Measurements from ENCODE around the gene IL32. TPM values are rescaled to one million over a fixed set of nuclear protein-coding genes. Genes with fewer than 3 reads are reported as not detected.
A peak's percentile ranks its signal among the peaks of the same experiment; 100 is the strongest.

Gene IL32
- polyA plus RNA-seq, 1 experiment: 30.3 TPM

GRCh38 chr16:3112058-3112880 lies 46.8 kb downstream of the IL32 start, which contains the start of gene ZNF205:
Gene ZNF205 (plus strand): TSS chr16:3112586. CDS start chr16:3113431, 845 bp downstream.
- H3K27me3 ChIP-seq (ENCODE audit: control insufficient read depth, insufficient read depth, low read length): no peaks in the 10 kb centered on the region
- H3K4me3 ChIP-seq (ENCODE audit: low read depth, low read length): peak within 1 kb of the TSS; percentile 96
- H3K27ac ChIP-seq (ENCODE audit: low read depth, low read length): peak within 1 kb of the TSS; percentile 47
- DNase-seq (ENCODE audit: low read depth, low spot score): no peak
- ChIA-PET CTCF (interaction anchor here (0.7 to 2.0 kb wide), 2 partner anchors 17 to 38 kb away, joined by 3 to 8 read pairs; no protein-coding TSS in a partner anchor), POLR2A (interaction anchor here (1.3 kb wide), 1 partner anchor 10 kb away, joined by 5 read pairs; no protein-coding TSS in a partner anchor)
- TF ChIP-seq CTCF (IDR thresholded peaks at IDR 0.05; ENCODE audit: low read depth, low read length): no peak
- no peaks in the 10 kb centered on the region; the same call in 1 of the 2 replicates for H3K9me3 ChIP-seq (ENCODE audit: control insufficient read depth, insufficient read depth, low read length)

GRCh38 chr16:3112881-3113574 lies 47.6 kb downstream of the IL32 start:
- CTCF ChIA-PET: interaction anchor here (1.1 to 2.0 kb wide), 2 partner anchors 11 to 17 kb away, joined by 4 to 8 read pairs; no protein-coding TSS in a partner anchor
- Histone ChIP-seq H3K4me3 (ENCODE audit: low read depth, low read length) (peak overlapping the region; percentile 96), H3K27ac (ENCODE audit: low read depth, low read length) (peak overlapping the region; percentile 47), H3K9me3 (ENCODE audit: control insufficient read depth, insufficient read depth, low read length) (no peaks in the 10 kb centered on the region; the same call in 1 of the 2 replicates), H3K27me3 (ENCODE audit: control insufficient read depth, insufficient read depth, low read length) (no peaks in the 10 kb centered on the region)
- POLR2A ChIA-PET: interaction anchor here (1.0 to 1.3 kb wide), 3 partner anchors 10 to 22 kb away, joined by 3 to 5 read pairs (median 4); partner anchors contain the start of gene ZNF213
- no peak for DNase-seq (ENCODE audit: low read depth, low spot score)
- no peak for TF ChIP-seq CTCF (IDR thresholded peaks at IDR 0.05; ENCODE audit: low read depth, low read length)

- DNase-seq (ENCODE audit: low read depth, low spot score): no peak
- POLR2A ChIA-PET: interaction anchor here (1.0 to 1.3 kb wide), 3 partner anchors 9 to 21 kb away, joined by 3 to 5 read pairs (median 4); partner anchors contain the start of gene ZNF213
- CTCF ChIA-PET: interaction anchor here (1.1 to 4.9 kb wide), 3 partner anchors 12 to 16 kb away, joined by 4 to 32 read pairs (median 8); no protein-coding TSS in a partner anchor
- no peaks in the 10 kb centered on the region for H3K27me3 ChIP-seq (ENCODE audit: control insufficient read depth, insufficient read depth, low read length)
- TF ChIP-seq CTCF (IDR thresholded peaks at IDR 0.05; ENCODE audit: low read depth, low read length): no peak
- peak overlapping the region; percentile 96 for H3K4me3 ChIP-seq (ENCODE audit: low read depth, low read length)
- H3K27ac ChIP-seq (ENCODE audit: low read depth, low read length): no peak overlapping the region
- no peaks in the 10 kb centered on the region; the same call in 1 of the 2 replicates for H3K9me3 ChIP-seq (ENCODE audit: control insufficient read depth, insufficient read depth, low read length)
Observed at GRCh38 chr16:3113765-3114479, 48.5 kb downstream of the IL32 start.

GRCh38 chr16:3115003-3115402 lies 49.6 kb downstream of the IL32 start:
- no peak overlapping the region for H3K4me3 ChIP-seq (ENCODE audit: low read depth, low read length)
- ChIA-PET POLR2A (interaction anchor here (0.6 kb wide), 1 partner anchor 8 kb away, joined by 3 read pairs; no protein-coding TSS in a partner anchor), CTCF (interaction anchor here (0.6 to 4.9 kb wide), 4 partner anchors 11 to 55 kb away, joined by 3 to 32 read pairs (median 6); no protein-coding TSS in a partner anchor)
- H3K27me3 ChIP-seq (ENCODE audit: control insufficient read depth, insufficient read depth, low read length): no peaks in the 10 kb centered on the region
- no peak overlapping the region for H3K27ac ChIP-seq (ENCODE audit: low read depth, low read length)
- no peaks in the 10 kb centered on the region; the same call in 1 of the 2 replicates for H3K9me3 ChIP-seq (ENCODE audit: control insufficient read depth, insufficient read depth, low read length)
- no peak for TF ChIP-seq CTCF (IDR thresholded peaks at IDR 0.05; ENCODE audit: low read depth, low read length)
- no peak for DNase-seq (ENCODE audit: low read depth, low spot score)
